GM06990 (cell line): ENCODE data around the gene NSD1.
"Not testable (repeated sequence)": the region's sequence is repeated elsewhere in the genome, so short reads cannot be mapped to it uniquely, and the experiment has no call there.

Experiments
- DNase-seq: peaks from one replicate; pipeline ENCODE4 v3.0.0-alpha.2; 2011; ENCODE audit not compliant: insufficient read length; ENCODE audit errors: extremely low read depth
- H3K27me3 ChIP-seq: replicated peaks from 2 replicates; pipeline ENCODE4 v1.6.0; 2011; ENCODE audit warnings: low read length; ENCODE audit not compliant: control insufficient read depth, insufficient read depth
- H3K36me3 ChIP-seq: 2 replicates; pipeline ENCODE4 v1.5.1; 2011; ENCODE audit warnings: low read length; ENCODE audit not compliant: control insufficient read depth, insufficient read depth
- H3K4me3 ChIP-seq: replicated peaks from 2 replicates; pipeline ENCODE4 v1.5.1; 2011; ENCODE audit warnings: low read depth, mild to moderate bottlenecking, control low read depth, low read length
- CTCF ChIP-seq: IDR thresholded peaks from 2 replicates; pipeline ENCODE4 v1.5.1; 2011; ENCODE audit warnings: low read length, control low read depth, mild to moderate bottlenecking, inconsistent platforms; ENCODE audit not compliant: insufficient read depth, poor library complexity, severe bottlenecking

The NSD1 gene

GRCh38 chr5:177176175-177176711 lies 42.7 kb downstream of the NSD1 start:
- Histone ChIP-seq H3K4me3 (no peak overlapping the region), H3K36me3 (no peaks in the 10 kb centered on the region; the same call in none of the 2 replicates), H3K27me3 (no peaks in the 10 kb centered on the region)
- no peak for DNase-seq
- TF ChIP-seq CTCF: no peak

- H3K36me3 ChIP-seq, H3K4me3 ChIP-seq, DNase-seq, H3K27me3 ChIP-seq: not testable (repeated sequence)
Observed at GRCh38 chr5:177177847-177178437, 44.4 kb downstream of the NSD1 start.

GRCh38 chr5:177178733-177179304 lies 45.2 kb downstream of the NSD1 start:
- TF ChIP-seq CTCF: no peak
- Histone ChIP-seq H3K4me3 (no peak overlapping the region), H3K36me3 (no peaks in the 10 kb centered on the region; the same call in none of the 2 replicates), H3K27me3 (no peaks in the 10 kb centered on the region)
- no peak for DNase-seq

- DNase-seq: no peak
- no peak for TF ChIP-seq CTCF
- H3K27me3 ChIP-seq: no peaks in the 10 kb centered on the region
- H3K4me3 ChIP-seq: no peak overlapping the region
- no peaks in the 10 kb centered on the region; the same call in 1 of the 2 replicates for H3K36me3 ChIP-seq
Observed at GRCh38 chr5:177179431-177179830, 45.9 kb downstream of the NSD1 start.

GRCh38 chr5:177183142-177183541 lies 49.6 kb downstream of the NSD1 start:
- Histone ChIP-seq H3K36me3 (peaks cover 3% of the 10 kb centered on the region), H3K4me3 (no peak overlapping the region), H3K27me3 (no peaks in the 10 kb centered on the region)
- TF ChIP-seq CTCF: no peak
- no peak for DNase-seq

- H3K27me3 ChIP-seq: no peaks in the 10 kb centered on the region
- H3K4me3 ChIP-seq: no peak overlapping the region
- H3K36me3 ChIP-seq: peaks cover 3% of the 10 kb centered on the region
- no peak for DNase-seq
- no peak for TF ChIP-seq CTCF
Observed at GRCh38 chr5:177183766-177184360, 50.3 kb downstream of the NSD1 start.
